AG08396 (cell line): ENCODE measurements around the gene SMARCA2.

Experiments used
- DNase-seq: peaks from one replicate; pipeline ENCODE4 v3.0.0; 2012; ENCODE audit warnings: low spot score, mixed read lengths

The SMARCA2 gene

DNA sequence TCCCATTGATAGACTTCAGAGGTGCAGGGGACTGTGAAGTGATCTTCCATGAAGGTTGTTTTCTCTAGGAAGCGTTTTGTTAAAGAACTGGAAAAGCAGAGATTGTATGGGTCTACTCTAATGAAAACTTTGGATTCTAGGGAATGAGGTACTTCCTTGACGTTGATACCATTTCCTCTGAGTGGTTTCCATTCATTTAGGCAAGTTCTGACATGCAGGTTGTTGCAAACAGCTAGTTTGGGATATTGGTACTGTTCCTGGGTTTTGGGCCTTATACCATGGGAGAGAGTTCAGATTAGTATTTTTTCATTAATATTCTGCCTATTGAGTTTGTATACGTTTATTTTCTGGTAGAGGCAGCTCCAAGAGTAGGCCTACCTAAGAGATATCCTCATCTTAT lies 25.7 kb downstream of the SMARCA2 start:
- no peak for DNase-seq

DNA sequence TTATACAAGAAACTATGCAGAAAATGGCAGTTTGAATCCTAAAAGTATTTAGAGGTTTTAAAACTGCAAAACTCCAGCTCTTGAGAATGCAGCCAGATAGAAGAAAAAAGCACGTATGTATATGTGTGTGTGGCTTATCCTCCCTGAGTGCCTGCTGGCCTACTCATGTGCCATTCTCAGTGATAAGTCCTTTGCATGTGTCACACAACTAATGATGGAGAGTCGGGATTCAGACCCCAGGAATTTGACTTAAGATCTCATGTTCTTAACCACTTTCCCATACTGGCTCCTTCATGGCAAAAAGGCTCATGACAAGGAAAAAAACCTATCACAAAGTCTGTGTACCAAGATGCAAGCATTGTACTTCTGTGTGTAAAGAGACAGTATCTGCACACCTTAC lies 26.6 kb downstream of the SMARCA2 start:
- no peak for DNase-seq

DNA sequence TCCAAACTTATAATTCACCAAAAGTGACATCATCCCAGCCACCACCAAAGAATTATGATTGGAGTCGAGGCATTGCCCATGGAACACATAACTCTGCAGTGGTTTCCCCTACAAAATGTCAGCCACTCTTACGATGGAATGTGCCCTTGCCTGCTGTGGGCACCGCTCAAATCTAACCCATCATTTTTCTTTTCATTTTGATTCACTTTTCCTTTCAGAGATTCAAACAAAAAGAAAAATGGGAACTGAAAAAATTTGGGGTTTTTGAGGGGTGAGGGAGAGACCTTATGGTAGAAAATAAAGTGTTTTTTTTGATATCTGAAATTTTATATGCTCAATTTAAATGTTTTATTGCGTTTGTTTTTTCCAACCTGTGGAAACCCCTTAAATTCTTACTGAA lies 28.1 kb downstream of the SMARCA2 start:
- DNase-seq: no peak

DNA sequence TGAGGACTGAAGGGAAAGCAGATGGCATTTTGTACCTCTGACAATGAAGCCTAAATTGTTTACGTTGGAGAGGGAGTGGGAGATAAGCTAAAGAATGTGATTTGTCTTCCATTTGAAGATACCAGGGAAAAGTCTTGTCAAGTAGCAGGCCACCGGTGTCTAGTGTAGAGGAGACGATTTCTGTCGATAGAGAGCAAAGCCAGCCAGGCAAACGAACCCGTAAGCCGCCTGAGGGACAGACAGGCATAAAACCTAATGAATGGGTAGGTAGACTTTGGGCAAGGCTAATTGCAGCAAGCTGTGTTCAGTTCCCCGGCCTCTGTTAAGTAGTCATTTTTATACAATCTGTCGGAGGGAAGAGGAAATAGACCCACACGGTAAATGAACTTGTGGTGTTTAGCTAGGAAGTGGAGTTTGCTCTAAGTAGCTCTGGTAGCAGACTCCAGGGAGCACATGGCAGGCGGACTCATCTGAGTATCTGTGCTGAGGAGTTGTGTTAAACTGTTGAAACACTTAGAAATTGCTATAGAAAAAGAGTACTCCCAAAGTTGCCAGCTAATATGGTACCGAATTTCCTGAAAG lies 28.8 kb downstream of the SMARCA2 start:
- no peak for DNase-seq

DNA sequence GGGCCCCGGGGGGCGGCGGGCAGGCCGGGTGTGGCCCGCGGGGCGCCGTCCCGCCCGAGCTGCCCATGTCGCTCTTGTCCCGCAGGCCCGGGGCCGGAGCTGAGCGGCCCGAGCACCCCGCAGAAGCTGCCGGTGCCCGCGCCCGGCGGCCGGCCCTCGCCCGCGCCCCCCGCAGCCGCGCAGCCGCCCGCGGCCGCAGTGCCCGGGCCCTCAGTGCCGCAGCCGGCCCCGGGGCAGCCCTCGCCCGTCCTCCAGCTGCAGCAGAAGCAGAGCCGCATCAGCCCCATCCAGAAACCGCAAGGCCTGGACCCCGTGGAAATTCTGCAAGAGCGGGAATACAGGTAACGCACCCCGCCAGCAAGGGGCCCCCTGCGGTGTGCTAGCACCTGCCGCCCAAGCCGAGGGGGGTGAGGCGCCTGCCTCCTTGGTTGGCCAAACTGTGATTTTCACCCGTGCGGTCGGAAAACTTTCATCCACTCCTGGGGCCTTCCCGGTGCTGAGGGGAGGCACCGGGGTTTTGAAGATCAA lies 32.1 kb downstream of the SMARCA2 start:
- DNase-seq: no peak

DNA sequence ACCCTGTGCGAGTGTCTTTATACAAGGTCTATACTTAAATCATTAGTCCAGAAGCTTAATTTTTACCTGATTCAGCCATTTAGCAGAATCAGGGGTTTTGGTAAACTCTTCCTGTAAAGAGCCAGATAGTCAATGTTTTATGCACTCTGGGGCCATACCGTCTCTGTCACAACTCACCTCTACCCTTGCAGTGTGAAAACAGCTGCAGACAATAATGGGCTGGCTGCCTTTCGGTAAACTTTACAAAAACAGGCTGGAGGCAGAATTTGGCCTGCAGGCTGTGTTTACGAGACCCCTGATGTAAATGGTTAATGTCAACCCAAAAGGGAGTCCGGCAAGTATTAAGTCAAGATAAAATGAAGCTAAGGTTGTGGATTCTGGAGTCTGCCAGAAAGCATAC lies 32.8 kb downstream of the SMARCA2 start:
- DNase-seq: no peak

DNA sequence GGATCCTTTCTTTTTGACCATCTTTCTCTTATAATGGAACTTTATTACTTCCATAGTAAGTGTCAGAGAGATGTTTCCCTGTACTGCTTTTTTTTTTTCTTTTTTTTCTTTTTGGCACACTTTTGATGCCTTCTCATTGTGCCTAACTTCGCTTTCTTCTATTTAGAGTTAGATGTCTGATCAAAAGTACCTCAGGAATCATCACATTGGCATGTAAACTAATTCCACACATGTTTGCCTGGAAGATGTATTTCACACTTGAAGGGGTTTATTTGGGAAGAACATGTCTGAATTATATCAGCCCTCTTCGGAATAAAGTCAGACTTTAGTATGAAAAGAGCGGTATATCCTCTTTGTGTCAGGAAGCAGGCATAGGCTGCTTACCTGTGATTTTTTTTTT lies 35.1 kb downstream of the SMARCA2 start:
- DNase-seq: peak; percentile 17

DNA sequence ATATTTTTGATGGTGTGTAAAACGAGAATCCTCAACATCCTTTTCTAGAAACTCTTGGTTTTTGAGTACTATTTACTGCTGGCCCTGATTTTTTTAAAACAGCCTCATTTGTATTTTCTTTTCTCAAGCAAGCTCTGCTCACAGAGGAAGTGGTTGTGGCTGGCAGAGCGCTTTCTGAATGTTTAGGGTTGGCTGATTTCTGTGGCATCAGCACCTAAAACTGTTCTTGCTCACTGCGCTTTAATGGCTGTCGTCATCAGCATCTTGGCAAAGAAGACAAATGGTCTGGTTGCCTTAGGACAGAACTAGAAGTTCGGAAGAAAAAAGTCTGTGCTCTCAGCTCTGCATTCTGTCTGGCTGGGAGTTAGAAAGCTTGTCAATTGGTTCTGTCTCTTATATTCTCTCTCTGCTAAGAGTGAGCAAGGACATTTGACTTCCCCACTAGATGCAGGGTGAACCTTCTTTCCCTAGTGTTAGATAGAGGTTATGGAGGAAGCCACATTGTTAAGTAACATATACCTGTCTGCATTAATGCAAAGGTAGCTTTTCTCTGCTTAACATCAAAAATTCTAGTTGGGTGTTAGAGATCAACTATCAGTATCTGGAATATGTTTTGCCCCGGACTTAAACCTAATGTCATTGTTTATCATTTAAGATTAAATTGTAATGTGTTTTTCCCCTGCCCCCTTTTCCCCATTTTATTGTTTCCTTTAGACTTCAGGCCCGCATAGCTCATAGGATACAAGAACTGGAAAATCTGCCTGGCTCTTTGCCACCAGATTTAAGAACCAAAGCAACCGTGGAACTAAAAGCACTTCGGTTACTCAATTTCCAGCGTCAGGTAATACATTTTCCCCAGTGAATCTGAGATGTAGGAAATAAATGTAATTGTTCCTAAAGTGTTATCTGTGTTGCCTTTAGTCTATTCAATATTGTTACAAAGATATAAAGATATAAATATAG lies 39.0 kb downstream of the SMARCA2 start:
- DNase-seq: peak; percentile 38

DNA sequence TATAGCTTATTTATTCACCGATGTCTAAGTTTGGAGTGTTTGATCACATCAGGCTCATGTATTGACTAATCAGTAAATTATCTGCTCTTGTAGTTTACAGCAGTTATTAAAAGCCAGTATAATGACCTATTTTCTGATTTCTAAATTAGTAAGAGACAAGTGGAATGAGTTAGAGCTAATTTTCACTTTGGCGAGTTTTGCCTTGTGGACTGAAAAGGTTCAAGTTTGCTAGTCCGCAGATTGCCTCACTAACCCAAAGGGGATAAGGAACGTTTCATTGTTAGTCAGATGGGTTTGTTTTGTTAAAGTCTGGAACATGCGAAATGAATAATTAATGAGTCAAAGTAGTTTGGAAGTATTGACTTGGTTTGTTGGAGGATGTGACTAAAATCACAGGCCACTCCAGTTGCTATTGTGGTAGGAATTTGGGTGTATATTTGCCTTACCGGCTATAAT lies 40.1 kb downstream of the SMARCA2 start:
- no peak for DNase-seq

DNA sequence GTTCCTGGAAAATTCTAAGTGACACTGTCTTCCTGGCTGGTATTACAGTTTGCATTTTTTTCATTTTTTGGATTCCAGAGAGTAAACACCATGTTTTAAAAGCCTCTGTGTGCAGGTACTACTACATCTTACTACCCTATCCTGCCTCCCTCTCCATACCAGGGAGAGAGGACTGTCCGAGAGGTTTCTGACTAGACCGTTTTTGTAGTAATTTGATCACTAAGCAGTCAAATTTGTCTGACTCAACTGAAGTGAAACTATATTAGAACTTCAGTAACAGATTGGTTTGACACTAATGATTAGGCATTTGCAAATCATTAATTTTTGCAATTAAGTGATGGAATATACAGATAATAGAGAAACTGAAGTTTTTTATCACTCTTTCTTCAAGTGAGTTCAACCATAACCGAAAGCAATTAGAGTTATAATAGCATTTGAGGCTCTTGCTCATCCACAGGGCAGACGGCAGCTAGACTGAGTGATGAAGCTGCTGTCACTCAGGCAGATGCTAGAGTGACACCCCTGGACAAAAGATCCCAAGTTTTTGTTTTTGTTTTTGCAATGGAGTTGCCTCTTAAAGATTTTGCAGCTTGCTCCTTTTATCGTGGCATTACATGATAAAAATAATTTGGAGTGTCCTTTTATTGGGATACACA lies 44.3 kb downstream of the SMARCA2 start:
- no peak for DNase-seq

DNA sequence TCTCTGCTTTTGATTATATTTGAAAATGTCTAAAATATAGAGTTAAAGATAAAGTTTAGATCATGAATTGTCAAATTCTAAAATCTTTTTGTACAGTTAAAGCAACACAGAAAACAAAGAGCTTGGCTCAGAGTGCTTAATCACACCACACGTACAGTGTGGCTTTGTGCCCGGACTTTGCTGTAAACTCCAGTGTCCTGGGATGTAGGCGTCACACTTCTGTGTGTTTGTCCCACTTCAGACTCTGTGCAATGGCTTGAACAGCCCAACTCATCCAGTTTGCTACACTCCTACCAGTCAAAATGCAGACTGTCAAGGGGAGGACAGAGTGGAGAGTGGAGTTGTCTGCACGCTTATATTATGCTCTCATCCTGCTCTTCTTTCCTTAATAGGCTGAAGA lies 45.3 kb downstream of the SMARCA2 start:
- peak; percentile 43 for DNase-seq

DNA sequence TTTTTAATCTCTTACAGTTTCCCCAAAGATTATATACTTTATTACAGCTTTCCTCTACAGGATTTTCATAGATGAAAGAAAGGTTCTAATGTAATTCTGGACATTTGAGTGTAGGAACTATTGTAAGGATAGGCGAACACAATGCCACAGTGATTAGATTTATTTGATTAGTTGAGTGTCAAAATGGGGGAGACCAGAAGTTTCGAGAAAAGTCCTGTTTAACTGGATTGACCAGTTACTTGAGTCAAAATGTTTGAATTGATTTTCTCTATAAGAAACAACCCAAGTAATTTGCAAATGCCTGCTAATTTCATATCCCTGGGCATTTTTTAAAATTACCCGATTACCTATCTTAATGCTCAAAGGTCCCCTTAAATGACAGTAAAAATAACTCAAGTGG lies 50.6 kb downstream of the SMARCA2 start:
- DNase-seq: no peak

DNA sequence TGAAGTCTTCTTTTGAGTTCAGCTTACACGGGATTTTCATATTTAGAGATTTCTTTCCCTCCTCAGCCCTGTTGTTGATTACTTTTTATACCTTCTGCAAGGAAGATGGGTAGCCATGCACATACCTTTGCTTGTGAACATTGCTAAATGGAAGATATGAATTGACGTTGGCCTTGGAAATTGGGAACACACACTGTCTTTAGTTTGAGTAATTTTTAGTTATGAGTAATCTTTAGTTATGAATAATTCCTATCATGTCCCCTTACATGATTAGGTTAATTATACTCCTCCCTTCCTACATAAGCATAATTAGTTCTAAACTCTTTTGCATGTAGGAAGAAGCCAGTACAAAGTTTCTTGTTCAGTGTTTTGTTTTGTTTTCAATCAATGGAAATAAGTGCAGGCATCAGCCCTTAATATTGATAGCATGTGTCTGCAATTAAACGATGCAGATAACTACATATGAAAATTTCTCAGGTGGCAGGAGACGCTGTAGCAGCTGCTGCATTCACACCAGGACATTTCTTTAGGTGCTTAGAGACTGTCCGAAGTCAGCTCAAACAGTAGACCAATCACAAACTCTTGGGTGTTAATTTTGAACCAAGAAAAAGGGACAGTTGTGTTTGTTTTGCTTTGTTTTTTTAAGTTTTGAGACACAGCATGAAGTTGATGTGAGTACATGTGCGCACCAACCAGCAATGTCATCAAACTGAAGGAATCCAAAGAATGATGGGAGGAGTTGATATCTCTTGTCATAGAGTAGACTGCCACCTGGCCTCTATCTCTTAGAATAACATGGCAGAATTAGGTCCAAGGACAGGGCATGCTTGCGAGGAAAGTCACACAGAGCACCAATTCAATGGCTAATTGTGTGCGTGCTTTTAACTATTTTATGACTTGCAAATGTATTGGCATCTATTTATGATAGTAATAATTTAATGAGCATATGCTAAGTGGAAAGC lies 51.4 kb downstream of the SMARCA2 start:
- peak; percentile 25 for DNase-seq

DNA sequence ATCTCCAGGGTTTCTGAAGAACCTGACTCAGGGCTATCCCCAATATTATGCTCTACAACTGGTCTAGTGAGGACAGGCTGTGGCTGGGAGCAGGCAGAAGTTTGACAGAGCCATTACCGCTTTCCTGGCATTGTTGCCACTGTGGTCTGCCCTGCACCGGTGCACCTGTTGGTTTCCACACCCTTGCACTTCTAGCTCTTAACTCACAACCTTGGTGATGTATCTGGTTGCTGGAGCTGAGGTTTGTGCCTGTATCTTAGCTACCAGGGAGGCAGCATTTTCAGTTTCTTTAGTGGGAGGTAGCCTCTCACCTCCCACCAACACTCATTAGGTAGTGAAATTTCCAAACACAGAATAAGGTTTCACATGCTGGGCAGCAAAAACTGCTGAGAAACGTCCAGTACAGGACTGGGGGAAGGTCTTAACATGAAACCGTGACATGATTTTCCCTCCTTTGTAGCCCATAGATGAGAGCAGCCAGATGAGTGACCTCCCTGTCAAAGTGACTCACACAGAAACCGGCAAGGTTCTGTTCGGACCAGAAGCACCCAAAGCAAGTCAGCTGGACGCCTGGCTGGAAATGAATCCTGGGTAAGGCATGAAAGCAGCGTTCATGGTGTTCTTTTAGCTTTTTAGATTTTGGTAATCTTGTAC lies 57.7 kb downstream of the SMARCA2 start:
- no peak for DNase-seq

DNA sequence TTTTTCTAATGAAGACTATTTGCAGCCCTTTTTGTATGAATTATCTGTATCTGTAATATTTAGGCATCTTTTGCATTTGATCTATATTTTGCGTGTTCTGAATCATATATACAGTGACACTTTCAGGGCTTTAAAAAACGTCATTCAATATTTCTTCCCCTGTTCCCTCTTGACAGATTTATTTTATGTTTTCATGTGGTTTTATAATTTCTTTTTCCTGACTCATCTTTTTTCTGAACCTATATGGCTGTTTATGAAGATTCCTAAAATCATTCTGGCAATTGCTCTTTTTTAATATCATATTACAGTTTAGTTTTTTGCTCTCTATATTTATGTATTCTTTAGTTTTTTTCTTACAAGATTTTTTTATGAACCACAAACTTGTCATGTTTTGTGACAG lies 67.6 kb downstream of the SMARCA2 start:
- DNase-seq: no peak

DNA sequence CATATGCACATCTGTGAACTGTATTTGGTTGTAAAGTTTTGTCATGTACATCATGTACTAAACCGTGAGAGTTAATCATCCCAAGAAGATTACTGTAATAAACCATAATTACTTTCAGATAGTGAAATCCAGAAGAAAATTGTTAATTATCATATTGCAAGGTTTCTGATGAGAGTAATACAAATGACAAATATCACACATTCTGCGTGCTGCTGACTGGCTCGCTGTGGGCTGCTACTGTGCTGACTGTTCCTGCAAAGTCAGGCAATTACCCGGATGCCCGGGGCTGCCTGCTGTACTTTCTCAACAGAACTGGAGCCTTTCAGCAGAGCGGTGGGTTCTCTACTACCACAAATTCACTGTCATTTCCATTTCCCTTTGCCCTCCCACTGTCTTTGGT lies 68.3 kb downstream of the SMARCA2 start:
- no peak for DNase-seq

DNA sequence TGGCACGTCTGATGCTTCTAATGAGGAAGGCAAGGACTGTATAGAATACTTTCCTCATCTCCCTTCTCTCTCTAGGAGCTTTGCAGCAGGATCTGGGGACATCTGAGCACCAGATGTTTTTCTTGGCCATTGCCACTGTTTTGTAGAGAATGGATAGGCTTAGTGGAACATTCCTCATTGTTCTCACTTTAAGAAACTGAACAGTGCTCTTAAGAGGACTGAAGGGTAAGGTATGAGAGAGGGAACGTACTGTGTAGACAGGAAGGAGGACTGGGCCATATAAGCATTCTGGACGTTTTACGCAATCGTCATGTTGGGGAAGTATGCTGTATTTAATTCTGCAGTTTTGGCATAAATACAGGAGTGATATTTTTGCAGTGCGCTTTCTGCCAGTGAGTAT lies 70.6 kb downstream of the SMARCA2 start:
- DNase-seq: peak; percentile 11

DNA sequence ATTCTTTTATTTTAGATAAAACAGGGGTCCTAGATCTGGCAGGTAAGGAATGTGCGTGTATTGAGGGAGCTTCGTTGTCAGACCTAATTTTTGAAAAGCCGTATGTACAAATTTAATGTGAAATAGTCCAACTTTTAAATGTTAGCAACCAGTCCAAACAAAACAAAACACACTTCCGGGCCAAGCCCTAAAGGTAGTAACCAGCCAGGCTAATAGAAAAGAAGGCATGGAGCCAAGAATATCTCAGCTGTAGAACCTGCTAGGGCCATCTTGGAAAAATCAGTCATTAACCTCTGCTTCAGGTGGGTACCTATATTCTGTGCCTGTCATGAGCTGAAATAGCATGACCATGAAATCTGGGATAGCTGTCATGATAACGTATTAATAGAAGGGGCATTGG lies 71.0 kb downstream of the SMARCA2 start:
- DNase-seq: no peak

DNA sequence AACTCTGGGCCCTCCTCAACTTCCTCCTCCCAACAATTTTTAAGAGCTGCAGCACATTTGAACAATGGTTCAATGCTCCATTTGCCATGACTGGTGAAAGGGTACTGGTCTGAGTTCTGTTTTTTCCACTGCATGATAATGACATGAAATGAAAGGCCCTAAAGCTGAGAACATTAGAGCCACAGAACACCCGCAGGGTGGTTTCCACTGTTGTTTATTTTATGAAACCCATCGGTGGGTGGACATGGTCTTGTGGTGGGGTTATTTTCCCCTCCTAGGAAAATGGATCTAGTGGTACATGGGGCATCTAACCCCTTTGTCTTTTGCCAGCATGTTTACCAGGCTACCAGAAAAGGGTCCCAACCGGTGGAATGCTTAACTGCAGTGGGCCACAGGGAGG lies 71.8 kb downstream of the SMARCA2 start:
- no peak for DNase-seq

DNA sequence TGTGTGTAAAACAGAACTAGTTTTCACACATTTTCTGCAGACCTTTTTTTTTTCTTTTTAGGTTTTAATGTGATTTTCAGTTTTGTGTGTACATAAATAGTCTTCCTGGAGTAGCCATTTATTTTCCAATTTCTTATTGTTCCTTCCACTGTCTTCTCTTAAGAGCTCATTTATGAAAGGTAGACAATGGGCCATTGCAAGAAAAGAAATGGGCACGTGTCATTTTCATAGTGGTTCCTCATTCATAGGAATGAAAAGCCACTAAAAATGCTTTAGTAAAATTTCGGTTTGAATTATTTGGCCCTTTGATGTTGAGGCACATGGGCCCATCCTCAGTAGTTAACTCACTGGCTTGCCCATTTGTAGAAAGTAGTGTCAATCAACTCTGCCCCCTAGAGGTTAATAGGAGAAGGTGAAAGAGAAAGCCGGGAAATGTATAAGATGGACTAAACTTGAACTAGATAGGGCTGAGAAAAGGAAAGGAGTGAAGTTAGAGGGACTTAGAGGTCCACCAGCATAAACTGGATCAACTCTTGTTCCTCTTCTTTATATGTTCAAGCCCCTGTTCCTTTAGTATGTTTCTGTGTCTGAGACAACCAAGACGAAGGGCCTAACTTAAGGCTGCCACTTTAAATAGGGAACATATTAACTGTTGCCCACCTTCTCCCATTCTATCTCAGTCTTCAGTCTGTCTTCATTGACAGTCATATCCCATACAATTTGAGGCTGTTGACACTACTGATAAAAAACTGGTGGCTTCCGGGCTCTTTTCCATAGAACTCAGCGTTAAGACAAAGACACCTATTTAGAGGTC lies 72.6 kb downstream of the SMARCA2 start:
- DNase-seq: peak; percentile 42
